Medulla oblongata (tissue), 1 donor: ENCODE measurements around the gene FAAP100.
A peak's percentile ranks its signal among the peaks of the same experiment; 100 is the strongest.

Source experiments
- DNase-seq: peaks from one replicate; pipeline ENCODE4 v3.0.0-alpha.2; 2015; ENCODE audit errors: extremely low spot score

Gene FAAP100

GRCh38 chr17:81556175-81556691 is 4.1 kb upstream of the FAAP100 start:
- no peak for DNase-seq

- no peak for DNase-seq
Observed at GRCh38 chr17:81553616-81554181, 1.5 kb upstream of the FAAP100 start.

- DNase-seq: peak; percentile 62
Observed at GRCh38 chr17:81553018-81553615, 964 bp upstream of the FAAP100 start.

- no peak for DNase-seq
Observed at GRCh38 chr17:81551458-81552243, 502 bp downstream of the FAAP100 start.

- DNase-seq: no peak
Observed at GRCh38 chr17:81550830-81551457, 1.2 kb downstream of the FAAP100 start.

GRCh38 chr17:81550285-81550684 is 1.9 kb downstream of the FAAP100 start:
- no peak for DNase-seq

GRCh38 chr17:81549826-81550225 is 2.3 kb downstream of the FAAP100 start:
- DNase-seq: no peak

- DNase-seq: no peak
Observed at GRCh38 chr17:81549031-81549557, 3.1 kb downstream of the FAAP100 start.

GRCh38 chr17:81547614-81547982 is 4.6 kb downstream of the FAAP100 start:
- no peak for DNase-seq

GRCh38 chr17:81546906-81547613 is 5.1 kb downstream of the FAAP100 start:
- DNase-seq: no peak

GRCh38 chr17:81545160-81545949 is 6.8 kb downstream of the FAAP100 start:
- DNase-seq: no peak

- DNase-seq: no peak
Observed at GRCh38 chr17:81544281-81544974, 7.7 kb downstream of the FAAP100 start.

GRCh38 chr17:81543756-81544155 is 8.4 kb downstream of the FAAP100 start:
- no peak for DNase-seq

GRCh38 chr17:81543339-81543675 is 8.8 kb downstream of the FAAP100 start:
- DNase-seq: no peak

GRCh38 chr17:81542431-81543338 is 9.5 kb downstream of the FAAP100 start:
- no peak for DNase-seq

GRCh38 chr17:81541123-81541522 is 11.0 kb downstream of the FAAP100 start:
- no peak for DNase-seq

GRCh38 chr17:81540676-81541027 is 11.5 kb downstream of the FAAP100 start:
- no peak for DNase-seq

- no peak for DNase-seq
Observed at GRCh38 chr17:81539961-81540675, 12.0 kb downstream of the FAAP100 start.

- no peak for DNase-seq
Observed at GRCh38 chr17:81539571-81539900, 12.6 kb downstream of the FAAP100 start.
